ENCODE results near the gene PDSS2.

The PDSS2 gene

GRCh38 chr6:107114926-107115694, 344.3 kb downstream of the PDSS2 start, which contains the start of gene BEND3:
Gene BEND3, minus strand, starts transcription at chr6:107115515. Its CDS starts 16,230 bp downstream, at chr6:107099285.
- DNase-seq, result peak; percentile 68

GRCh38 chr6:107114213-107114925, 345.0 kb downstream of the PDSS2 start:
- DNase-seq, result peak; percentile 90

GRCh38 chr6:107110200-107110599, 349.2 kb downstream of the PDSS2 start:
- no peak for DNase-seq

GRCh38 chr6:107108201-107108890, 351.0 kb downstream of the PDSS2 start:
- DNase-seq, result no peak

- no peak for DNase-seq
These were observed 351.6 kb downstream of the PDSS2 start for GRCh38 chr6:107107791-107108190.

GRCh38 chr6:107106165-107106564, 353.2 kb downstream of the PDSS2 start:
- DNase-seq, result no peak

GRCh38 chr6:107105511-107106116, 353.8 kb downstream of the PDSS2 start:
- no peak for DNase-seq

- DNase-seq, result no peak
These were observed 356.3 kb downstream of the PDSS2 start for GRCh38 chr6:107103082-107103481.
